Common myeloid progenitor, CD34-positive (primary cell): ENCODE data around the gene TAB2.
"Not testable (repeated sequence)": the region's sequence is repeated elsewhere in the genome, so short reads cannot be mapped to it uniquely, and the experiment has no call there.

Experiments
- CTCF ChIA-PET: fragments of 350-600 bp; sonication (Branson Sonifier 250); formaldehyde crosslinking; loops from one replicate; lab custom pipeline; 2021; ENCODE audit warnings: antibody characterized with exemption; lab: Charles Lee
- POLR2A ChIA-PET: fragments of 350-600 bp; sonication (Branson Sonifier 250); formaldehyde crosslinking; loops from one replicate; lab custom pipeline; 2021; ENCODE audit warnings: antibody characterized with exemption; lab: Charles Lee
- DNase-seq, 3 donors: peaks; one replicate each; pipeline versions ENCODE4 v3.0.0 to v3.0.0-alpha.2; 2013
- H3K27ac ChIP-seq, 2 experiments: 1 replicate in 1 of 2; 2 replicates in 1 of 2; pipeline ENCODE4 v1.7.0; 2013; ENCODE audit warnings: inconsistent platforms in 2 of 2, low read length in 2 of 2, mild to moderate bottlenecking in 2 of 2, low read depth in 1 of 2, moderate library complexity in 1 of 2; ENCODE audit not compliant: severe bottlenecking in 2 of 2, insufficient read depth in 1 of 2, poor library complexity in 1 of 2
- H3K27me3 ChIP-seq, 5 experiments: replicated peaks in 2 of 5; 1 replicate in 3 of 5; 2 replicates in 2 of 5; pipeline versions ENCODE4 v1.6.1 to v1.7.0; 2013; ENCODE audit warnings: low read length in 4 of 5, mild to moderate bottlenecking in 2 of 5, moderate library complexity in 2 of 5, inconsistent platforms in 1 of 5; ENCODE audit not compliant: insufficient read depth in 5 of 5, control insufficient read depth in 4 of 5
- H3K36me3 ChIP-seq, 4 experiments: 1 replicate in 2 of 4; 2 replicates in 2 of 4; pipeline versions ENCODE4 v1.6.1 to v1.7.0; 2013; ENCODE audit warnings: low read length in 3 of 4, control low read depth in 1 of 4, mild to moderate bottlenecking in 1 of 4; ENCODE audit not compliant: control insufficient read depth in 4 of 4, insufficient read depth in 4 of 4
- H3K4me1 ChIP-seq, 4 experiments: 1 replicate in 3 of 4; 2 replicates in 1 of 4; pipeline versions ENCODE4 v1.6.1 to v1.7.1; 2013; ENCODE audit warnings: low read length in 3 of 4, mild to moderate bottlenecking in 3 of 4, control low read depth in 1 of 4, inconsistent platforms in 1 of 4, moderate library complexity in 1 of 4; ENCODE audit not compliant: control insufficient read depth in 4 of 4, insufficient read depth in 4 of 4; ENCODE audit errors: control extremely low read depth in 1 of 4
- H3K4me3 ChIP-seq, 7 experiments: 1 replicate in 4 of 7; 2 replicates in 3 of 7; pipeline versions ENCODE4 v1.5.1 to v1.7.0; 2013; ENCODE audit warnings: mild to moderate bottlenecking in 7 of 7, low read length in 6 of 7, moderate library complexity in 6 of 7, inconsistent platforms in 2 of 7, low read depth in 2 of 7, control low read depth in 1 of 7; ENCODE audit not compliant: insufficient read depth in 4 of 7, control insufficient read depth in 1 of 7; ENCODE audit errors: extremely low read depth in 1 of 7
- H3K9me3 ChIP-seq, 5 experiments: 1 replicate in 4 of 5; 2 replicates in 1 of 5; pipeline versions ENCODE4 v1.6.1 to v1.7.1; 2013; ENCODE audit warnings: low read length in 4 of 5, mild to moderate bottlenecking in 2 of 5, inconsistent platforms in 1 of 5, low read depth in 1 of 5, moderate library complexity in 1 of 5; ENCODE audit not compliant: control insufficient read depth in 4 of 5, insufficient read depth in 2 of 5; ENCODE audit errors: control extremely low read depth in 1 of 5
- WGBS: methylation state at CpG from one replicate; pipeline ENCODE4 v1.1.5; 2013; ENCODE audit not compliant: insufficient coverage; 5-methylcytosine and 5-hydroxymethylcytosine counted together

Gene TAB2

GRCh38 chr6:149316740-149317643 is 520 bp upstream of the TAB2 start:
- CTCF ChIA-PET: interaction anchor here (1.1 to 1.9 kb wide), 6 partner anchors 8 to 185 kb away, joined by 3 to 7 read pairs (median 4); no protein-coding TSS in a partner anchor
- no peaks in the 10 kb centered on the region for H3K9me3 ChIP-seq
- H3K27me3 ChIP-seq: no peaks in the 10 kb centered on the region
- no peaks in the 10 kb centered on the region for H3K36me3 ChIP-seq
- peak; percentile 95 to 98 (median 97) for DNase-seq
- POLR2A ChIA-PET: interaction anchor here (0.9 to 2.0 kb wide), 6 partner anchors 29 to 197 kb away, joined by 3 to 8 read pairs (median 4); no protein-coding TSS in a partner anchor
- H3K4me3 ChIP-seq: peak overlapping the region; percentile 82 to 100 (median 90)
- 0% methylated on average over 66 of the region's 96 CpGs for WGBS
- H3K27ac ChIP-seq: peak overlapping the region; percentile 79 to 92
- H3K4me1 ChIP-seq: peaks cover 16 to 45% (median 29%) of the 10 kb centered on the region in 4 experiments

- peak overlapping the region; percentile 86 to 100 (median 91) for H3K4me3 ChIP-seq
- H3K36me3 ChIP-seq: no peaks in the 10 kb centered on the region
- DNase-seq: peak in 2 of 3 donors; percentile 24 to 42
- no peaks in the 10 kb centered on the region for H3K9me3 ChIP-seq
- 0% methylated on average over 6 of the region's 14 CpGs for WGBS
- H3K4me1 ChIP-seq: peaks cover 16 to 60% (median 34%) of the 10 kb centered on the region in 4 experiments
- CTCF ChIA-PET: interaction anchor here (1.6 kb wide), 1 partner anchor 178 kb away, joined by 3 read pairs; no protein-coding TSS in a partner anchor
- POLR2A ChIA-PET: no interaction called here
- H3K27ac ChIP-seq: peak overlapping the region; percentile 77 to 88
- no peaks in the 10 kb centered on the region for H3K27me3 ChIP-seq
Measured at GRCh38 chr6:149318581-149319286, 1.2 kb downstream of the TAB2 start.

GRCh38 chr6:149319422-149319821 is 1.9 kb downstream of the TAB2 start:
- H3K4me3 ChIP-seq: peak overlapping the region in 6 of 7 experiments; percentile 86 to 100 (median 92)
- CTCF ChIA-PET: interaction anchor here (1.6 kb wide), 1 partner anchor 179 kb away, joined by 3 read pairs; no protein-coding TSS in a partner anchor
- peak overlapping the region; percentile 77 to 88 for H3K27ac ChIP-seq
- H3K36me3 ChIP-seq: no peaks in the 10 kb centered on the region
- H3K9me3 ChIP-seq: no peaks in the 10 kb centered on the region
- no CpG with 5 or more reads among the region's 3 CpGs for WGBS
- H3K27me3 ChIP-seq: no peaks in the 10 kb centered on the region
- H3K4me1 ChIP-seq: peaks cover 16 to 59% (median 35%) of the 10 kb centered on the region in 4 experiments
- POLR2A ChIA-PET: no interaction called here
- DNase-seq: no peak

DNA sequence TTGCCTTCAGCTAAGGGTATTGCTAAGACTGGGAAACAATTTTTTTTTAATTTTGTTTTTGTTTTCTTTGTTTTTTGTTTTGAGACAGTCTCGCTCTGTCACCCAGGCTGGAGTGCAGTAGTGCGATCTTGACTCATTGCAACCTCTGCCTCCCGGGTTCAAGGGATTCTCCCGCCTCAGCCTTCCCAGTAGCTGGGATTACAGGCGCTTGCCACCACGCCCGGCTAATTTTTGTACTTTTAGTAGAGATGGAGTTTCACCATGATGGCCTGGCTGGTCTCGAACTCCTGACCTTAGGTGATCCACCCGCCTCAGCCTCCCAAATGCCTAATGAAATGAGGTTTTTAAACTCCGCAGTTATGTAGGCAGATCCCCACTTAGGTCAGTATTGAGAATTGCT is 2.5 kb downstream of the TAB2 start:
- not testable (repeated sequence) for DNase-seq
- CTCF ChIA-PET: interaction anchor here (1.6 kb wide), 1 partner anchor 180 kb away, joined by 3 read pairs; no protein-coding TSS in a partner anchor

GRCh38 chr6:149320796-149321195 is 3.3 kb downstream of the TAB2 start:
- H3K27me3 ChIP-seq: no peaks in the 10 kb centered on the region
- DNase-seq: no peak
- H3K36me3 ChIP-seq: peaks cover 0 to 3% (median 2%) of the 10 kb centered on the region in 4 experiments
- H3K27ac ChIP-seq: peak overlapping the region; percentile 43 to 88
- POLR2A ChIA-PET: no interaction called here
- peak overlapping the region in 5 of 7 experiments; percentile 58 to 100 (median 91) for H3K4me3 ChIP-seq
- peaks cover 11 to 52% (median 36%) of the 10 kb centered on the region in 4 experiments for H3K4me1 ChIP-seq
- H3K9me3 ChIP-seq: no peaks in the 10 kb centered on the region
- CTCF ChIA-PET: no interaction called here

More for the DNA sequence above, 2.5 kb downstream of the TAB2 start:
- H3K36me3 ChIP-seq, H3K27me3 ChIP-seq, POLR2A ChIA-PET, H3K9me3 ChIP-seq: not testable (repeated sequence)
- Histone ChIP-seq H3K4me1 (peaks cover 15 to 57% (median 36%) of the 10 kb centered on the region in 4 experiments), H3K4me3 (peak overlapping the region; percentile 14 to 100 (median 91)), H3K27ac (peak overlapping the region; percentile 77 to 88)
- WGBS: 79% methylated on average over 9 of the region's 10 CpGs

DNA sequence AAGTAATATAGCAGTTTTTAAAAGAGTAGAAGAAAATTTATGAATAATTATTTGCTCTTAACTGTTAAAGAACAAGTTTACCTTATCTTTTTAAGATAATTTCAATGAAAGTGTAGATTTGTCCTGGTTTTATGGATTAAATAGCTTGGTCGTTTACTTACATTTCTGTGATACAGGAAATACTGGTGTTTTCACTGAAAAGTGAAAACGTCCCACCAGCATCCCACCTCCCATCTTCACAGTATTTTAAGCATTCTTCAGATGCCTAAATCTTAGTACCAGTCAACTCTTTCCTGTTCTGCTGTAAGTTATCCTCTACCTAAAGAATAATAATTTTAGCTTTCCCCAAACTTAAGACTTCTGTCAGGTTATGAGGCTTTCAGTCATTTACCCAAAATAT is 5.8 kb downstream of the TAB2 start:
- WGBS: 0% methylated on average over 1 of the region's 2 CpGs
- H3K4me1 ChIP-seq: peaks cover 14 to 54% (median 29%) of the 10 kb centered on the region in 4 experiments
- no peak for DNase-seq
- H3K27ac ChIP-seq: peak overlapping the region in 1 of 2 experiments; percentile 64
- ChIA-PET CTCF (interaction anchor here (0.8 to 2.1 kb wide), 7 partner anchors 9 to 247 kb away, joined by 3 to 11 read pairs (median 4); no protein-coding TSS in a partner anchor), POLR2A (interaction anchor here (1.5 kb wide), 1 partner anchor 10 kb away, joined by 3 read pairs; no protein-coding TSS in a partner anchor)
- no peaks in the 10 kb centered on the region for H3K27me3 ChIP-seq
- H3K9me3 ChIP-seq: no peaks in the 10 kb centered on the region
- H3K36me3 ChIP-seq: peaks cover 0 to 6% (median 3%) of the 10 kb centered on the region in 4 experiments
- H3K4me3 ChIP-seq: peak overlapping the region in 3 of 7 experiments; percentile 16 to 39 (median 37)
